K562 (cell line): ENCODE measurements around the gene ASCL3. TPM values are rescaled to one million over a fixed set of nuclear protein-coding genes. Genes with fewer than 3 reads are reported as not detected.

Source experiments
- ATAC-seq: fragments of 200-7000 bp; cut with Tn5 transposase; 3 replicates; pipeline ENCODE4 v1.9.1; 2020; ENCODE audit warnings: moderate library complexity
- BruUV-seq: library from RNA; stranded (reverse); fragments of 400-500 nt; replicated peaks from 2 replicates; lab custom pipeline; 2021; lab: Mats Ljungman, UMichigan
- CTCF ChIA-PET: fragments of 300-600 bp; formaldehyde crosslinking; extraction: SDS; loops from one replicate; lab custom pipeline; 2021; ENCODE audit warnings: low intra/inter-chr PET ratio; lab: Yijun Ruan, JAX
- POLR2A ChIA-PET: fragments of 300-600, 350-650 bp; sonication (Branson Sonifier 250); formaldehyde crosslinking; extraction: SDS; loops from one replicate; lab custom pipeline; 2021; ENCODE audit warnings: antibody characterized with exemption, inconsistent platforms; lab: Yijun Ruan, JAX
- DNase-seq, 4 experiments: peaks; one replicate each; pipeline versions ENCODE4 v3.0.0 to v3.0.0-alpha.2; 2011 to 2018; ENCODE audit warnings: low spot score in 3 of 4, mixed read lengths in 3 of 4; ENCODE audit errors: extremely low read depth in 1 of 4
- FAIRE-seq: peaks from 2 replicates; lab custom pipeline; 2011; peaks lifted over from hg19 to GRCh38; lab: Jason Lieb, UNC
- H2AFZ ChIP-seq: 2 replicates; pipeline ENCODE4 v1.6.0; 2011; ENCODE audit warnings: low read depth, low read length, control low read depth, inconsistent platforms
- H3K27ac ChIP-seq: fragments of 200-600 bp; 3 replicates; pipeline ENCODE4 v1.8.0; 2011; ENCODE audit warnings: low read depth, mild to moderate bottlenecking, control low read depth, inconsistent platforms, low read length, moderate library complexity, mixed read lengths; ENCODE audit errors: extremely low read depth
- H3K27me3 ChIP-seq, 2 experiments: fragments of 300-600 bp in 1 of 2; 2 replicates in 1 of 2; 3 replicates in 1 of 2; pipeline versions ENCODE4 v1.6.0 to v1.8.0; 2011; ENCODE audit warnings: inconsistent platforms in 2 of 2, low read length in 2 of 2, mild to moderate bottlenecking in 1 of 2, mixed read lengths in 1 of 2, moderate library complexity in 1 of 2; ENCODE audit not compliant: control insufficient read depth in 2 of 2, insufficient read depth in 2 of 2
- H3K36me3 ChIP-seq: fragments of 300-600 bp; 3 replicates; pipeline ENCODE4 v1.8.0; 2011; ENCODE audit warnings: mild to moderate bottlenecking, low read length, inconsistent platforms; ENCODE audit not compliant: control insufficient read depth, insufficient read depth
- H3K4me1 ChIP-seq, 2 experiments: fragments of 200-600 bp in 1 of 2; replicated peaks in 1 of 2; 2 replicates in 1 of 2; 3 replicates in 1 of 2; pipeline versions ENCODE4 v1.5.1 to v1.8.0; 2011; ENCODE audit warnings: inconsistent platforms in 2 of 2, low read length in 2 of 2, mild to moderate bottlenecking in 1 of 2, mixed read lengths in 1 of 2, moderate library complexity in 1 of 2; ENCODE audit not compliant: control insufficient read depth in 2 of 2, insufficient read depth in 2 of 2
- H3K4me2 ChIP-seq: 2 replicates; pipeline ENCODE4 v1.6.1; 2011; ENCODE audit warnings: low read length, control low read depth, inconsistent platforms, mixed read lengths; ENCODE audit not compliant: insufficient read depth
- H3K4me3 ChIP-seq: fragments of 200-600 bp; sonication (generic), shearing (Covaris generic); 2 replicates; pipeline ENCODE4 v1.5.1; 2016; ENCODE audit warnings: control low read depth, inconsistent platforms
- H3K79me2 ChIP-seq: fragments of 200-600 bp; 3 replicates; pipeline ENCODE4 v1.8.0; 2011; ENCODE audit warnings: low read length, inconsistent platforms; ENCODE audit not compliant: control insufficient read depth, insufficient read depth
- H3K9ac ChIP-seq, 2 experiments: 2 replicates each; pipeline versions ENCODE4 v1.6.0 to v1.6.1; 2011; ENCODE audit warnings: low read depth in 2 of 2, low read length in 2 of 2, control low read depth in 1 of 2, inconsistent platforms in 1 of 2, mild to moderate bottlenecking in 1 of 2, mixed read lengths in 1 of 2; ENCODE audit not compliant: insufficient read depth in 1 of 2
- H3K9me1 ChIP-seq: one replicate; pipeline ENCODE4 v1.6.0; 2011; ENCODE audit warnings: inconsistent platforms, mild to moderate bottlenecking, low read length, moderate library complexity; ENCODE audit not compliant: control insufficient read depth, insufficient read depth
- H3K9me3 ChIP-seq: replicated peaks from 2 replicates; pipeline ENCODE4 v1.5.1; 2011; ENCODE audit warnings: low read depth, low read length, inconsistent platforms; ENCODE audit not compliant: control insufficient read depth, insufficient read depth
- H4K20me1 ChIP-seq: replicated peaks from 2 replicates; pipeline ENCODE4 v1.6.1; 2011; ENCODE audit warnings: low read length, inconsistent platforms, mixed read lengths; ENCODE audit not compliant: control insufficient read depth, insufficient read depth
- ASH1L ChIP-seq: fragments of 450-650 bp; IDR thresholded peaks from 2 replicates; pipeline ENCODE4 v1.6.1; 2018; ENCODE audit warnings: borderline replicate concordance, mild to moderate bottlenecking, low read depth; ENCODE audit not compliant: partially characterized antibody
- GATAD2B ChIP-seq: fragments of 450-650 bp; IDR thresholded peaks from 2 replicates; pipeline ENCODE4 v1.6.1; 2017; ENCODE audit warnings: mild to moderate bottlenecking, borderline replicate concordance
- HLTF ChIP-seq: fragments of 450-650 bp; IDR thresholded peaks from 2 replicates; pipeline ENCODE4 v1.6.1; 2016
- MECOM ChIP-seq: fragments of 250-450 bp; sonication (Bioruptor Pico); IDR thresholded peaks from 2 replicates; pipeline ENCODE4 v1.8.0; 2022; ENCODE audit warnings: inconsistent platforms
- MEF2D ChIP-seq: conservative IDR thresholded peaks from 2 replicates; pipeline ENCODE4 v1.6.1; 2016; ENCODE audit warnings: low read depth, missing genetic modification characterization, missing compliant biosample characterization
- MIER1 ChIP-seq: fragments of 450-650 bp; IDR thresholded peaks from 2 replicates; pipeline ENCODE4 v1.6.1; 2016; ENCODE audit warnings: antibody characterized with exemption, mild to moderate bottlenecking, low read depth
- PKNOX1 ChIP-seq: fragments of 450-650 bp; IDR thresholded peaks from 2 replicates; pipeline ENCODE4 v1.6.1; 2016
- POLR2B ChIP-seq: fragments of 450-650 bp; IDR thresholded peaks from 2 replicates; pipeline ENCODE4 v1.6.1; 2018; ENCODE audit warnings: low read depth; ENCODE audit not compliant: partially characterized antibody
- RBM17 ChIP-seq: fragments of 200-400 bp; formaldehyde crosslinking; IDR thresholded peaks from 2 replicates; pipeline ENCODE4 v1.6.1; 2017; ENCODE audit warnings: low read depth, mild to moderate bottlenecking, low read length, borderline replicate concordance
- TCF3 ChIP-seq: sonication (generic); formaldehyde crosslinking; IDR thresholded peaks from 2 replicates; pipeline ENCODE4 v1.4.0; 2020; ENCODE audit warnings: mild to moderate bottlenecking, missing genetic modification reagents
- ZBTB43 ChIP-seq: sonication (generic); formaldehyde crosslinking; IDR thresholded peaks from 2 replicates; pipeline ENCODE4 v1.8.0; 2023; ENCODE audit warnings: mild to moderate bottlenecking, missing genetic modification reagents
- ZFP30 ChIP-seq: fragments of 250-450 bp; sonication (Bioruptor Pico); IDR thresholded peaks from 2 replicates; pipeline ENCODE4 v1.8.0; 2022; ENCODE audit warnings: moderate library complexity, mild to moderate bottlenecking, inconsistent platforms, borderline replicate concordance
- ZNF134 ChIP-seq: fragments of 250-450 bp; sonication (Bioruptor Pico); conservative IDR thresholded peaks from 2 replicates; pipeline ENCODE4 v1.4.0; 2020
- ZNF143 ChIP-seq: sonication (generic); formaldehyde crosslinking; IDR thresholded peaks from 2 replicates; pipeline ENCODE4 v1.9.0; 2022; ENCODE audit warnings: mild to moderate bottlenecking, missing genetic modification reagents
- ZNF766 ChIP-seq: fragments of 200-800 bp; sonication (Bioruptor generic); conservative IDR thresholded peaks from 2 replicates; pipeline ENCODE4 v1.6.1; 2016; ENCODE audit warnings: missing genetic modification characterization, missing compliant biosample characterization
- WGBS: fragments of 100-300 bp; shearing (Covaris generic); methylation state at CpG from one replicate; pipeline ENCODE4 v1.1.6; 2016; ENCODE audit warnings: low coverage, mixed read lengths; ENCODE audit not compliant: insufficient coverage; ENCODE audit errors: missing lambda C conversion rate; 5-methylcytosine and 5-hydroxymethylcytosine counted together
- in situ Hi-C: fragments of 300-500 bp; cut with MboI; formaldehyde crosslinking; loops from 4 replicates; pipeline ENCODE4 v1.15.0; 2018; ENCODE audit warnings: inconsistent platforms, mixed read lengths
- intact Hi-C: fragments of 100-400 bp; cut with micrococcal nuclease; formaldehyde crosslinking; loops from 2 replicates; pipeline ENCODE4 v1.14.2; 2022
- polyA plus RNA-seq, 8 experiments: library from polyadenylated mRNA; depleted of rRNA in 4 of 8; stranded (reverse) in 5 of 8; unstranded in 3 of 8; fragments of >200 nt; fragmentation: Nextera tagmentation in 2 of 8; fragmentation: Illumina TruSeq in 1 of 8; extraction: Ambion mirVana in 2 of 8; extraction: Trizol in 1 of 8; gene quantifications; 2 replicates each; pipeline versions ENCODE4 v1.2.1 to v1.2.3, GENCODE V29; 2011 to 2014; ENCODE audit warnings: inconsistent platforms in 1 of 8, missing spikeins in 1 of 8
- total RNA-seq, 7 experiments: library from RNA; depleted of rRNA in 6 of 7; stranded (reverse); fragments of >200 nt in 6 of 7; fragmentation: Illumina TruSeq in 2 of 7; extraction: Trizol in 2 of 7; gene quantifications; 2 replicates each; pipeline versions ENCODE4 v1.2.1 to v1.2.3, GENCODE V29; 2011 to 2021; ENCODE audit warnings: low replicate concordance in 1 of 7

The ASCL3 gene
- total and polyA plus RNA-seq, 9 of the 15 experiments (the other 6 are each of a cell fraction or from before 2014, with no cell fraction given): not detected

GRCh38 chr11:8927233-8927632 is 15.6 kb downstream of the ASCL3 start:
- no peak overlapping the region for H3K4me2 ChIP-seq
- no peaks in the 10 kb centered on the region for H4K20me1 ChIP-seq
- H3K9ac ChIP-seq: no peak overlapping the region
- H3K79me2 ChIP-seq: no peaks in the 10 kb centered on the region
- WGBS: 53% methylated on average over 5 of the region's 5 CpGs
- no peak for FAIRE-seq
- H3K36me3 ChIP-seq: peaks cover 9% of the 10 kb centered on the region; the same call in 2 of the 3 replicates
- in situ Hi-C loops: no loop called here
- intact Hi-C loops: no loop called here
- ChIA-PET CTCF (no interaction called here), POLR2A (no interaction called here)
- no peaks in the 10 kb centered on the region for H3K9me3 ChIP-seq
- no peaks in the 10 kb centered on the region; a peak in 1 of 5 replicates for H3K27me3 ChIP-seq
- H3K27ac ChIP-seq: no peak overlapping the region
- ATAC-seq: no peak
- DNase-seq: no peak
- no peak overlapping the region for H2AFZ ChIP-seq
- no peak for TF ChIP-seq ZBTB43 (CRISPR knock-in tag)
- no peak for TF ChIP-seq ZNF766 (CRISPR knock-in tag)
- TF ChIP-seq PKNOX1: no peak
- no peak for TF ChIP-seq MEF2D (tag)
- TF ChIP-seq ZNF143 (CRISPR knock-in tag): no peak
- no peak for TF ChIP-seq ASH1L
- no peak for TF ChIP-seq MIER1
- TF ChIP-seq TCF3 (CRISPR knock-in tag): no peak
- TF ChIP-seq RBM17: no peak
- TF ChIP-seq POLR2B: no peak
- TF ChIP-seq HLTF: no peak
- TF ChIP-seq MECOM: no peak
- no peak for TF ChIP-seq ZNF134
- no peak for TF ChIP-seq GATAD2B
- no peak for TF ChIP-seq ZFP30 (CRISPR knock-in tag)
- no peaks in the 10 kb centered on the region for H3K4me1 ChIP-seq
- peaks cover 2% of the 10 kb centered on the region for H3K9me1 ChIP-seq
- no TSS peak for BruUV-seq
- H3K4me3 ChIP-seq: no peak overlapping the region
